Femur (tissue), 1 donor: Measurements from ENCODE around the gene DOCK7.
A peak's percentile ranks its signal among the peaks of the same experiment; 100 is the strongest.
"Not testable (repeated sequence)": the region's sequence is repeated elsewhere in the genome, so short reads cannot be mapped to it uniquely, and the experiment has no call there.

Source experiments
- DNase-seq: peaks from one replicate; pipeline ENCODE4 v3.0.0-alpha.2; 2017

The DOCK7 gene

DNA sequence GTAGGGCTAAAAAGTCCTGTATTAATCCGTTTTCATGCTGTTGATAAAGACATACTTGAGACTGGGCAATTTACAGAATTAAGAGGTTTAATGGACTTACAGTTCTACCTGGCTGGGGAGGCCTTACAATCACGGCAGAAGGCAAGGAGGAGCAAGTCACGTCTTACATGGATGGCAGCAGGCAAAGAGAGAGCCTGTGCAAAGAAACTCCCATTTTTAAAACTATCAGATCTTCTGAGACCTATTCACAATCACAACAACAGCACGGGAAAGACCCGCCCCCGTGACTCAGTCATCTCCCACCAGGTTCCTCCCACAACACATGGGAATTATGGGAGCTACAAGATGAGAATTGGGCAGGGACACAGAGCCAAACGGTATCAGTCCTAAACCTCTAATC is 6.3 kb upstream of the DOCK7 start:
- not testable (repeated sequence) for DNase-seq

GRCh38 chr1:62693123-62693522 is 4.9 kb upstream of the DOCK7 start:
- no peak for DNase-seq

DNA sequence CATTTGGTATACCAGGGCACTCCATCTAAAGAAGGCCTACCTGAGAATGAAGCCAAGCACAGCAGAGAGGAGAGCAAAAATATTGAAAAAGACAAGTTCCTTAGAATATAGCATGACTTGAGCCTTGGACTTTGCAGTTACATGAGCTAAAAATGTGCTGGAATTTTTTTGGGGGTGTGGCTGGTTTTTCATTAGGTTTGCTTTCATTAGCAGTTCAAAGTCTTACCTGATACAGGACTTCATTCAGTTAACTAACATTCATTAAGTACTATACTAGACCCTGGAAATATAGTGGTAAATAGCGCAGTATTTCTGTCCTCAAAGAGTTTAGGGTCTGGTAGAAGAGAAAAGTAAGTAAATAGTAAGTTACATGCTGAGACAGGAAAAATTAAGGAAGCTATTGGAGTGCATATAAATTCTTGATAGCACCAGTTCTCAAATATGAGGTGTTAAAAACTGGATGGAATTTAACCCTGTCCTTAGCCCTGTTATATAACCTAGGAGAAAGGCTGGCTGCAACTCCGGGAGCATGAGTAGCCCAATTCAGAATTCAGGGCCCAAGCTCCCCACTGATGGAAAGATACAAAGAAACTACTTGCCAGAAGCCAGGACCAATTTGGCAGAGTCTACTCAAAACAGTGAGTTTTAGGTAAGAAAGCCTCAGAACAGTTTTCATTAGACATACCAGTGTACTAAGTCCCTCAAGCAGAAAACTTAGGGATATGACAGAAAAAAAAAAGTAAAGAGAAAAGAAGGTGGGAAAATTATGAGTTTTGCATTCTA is 3.1 kb upstream of the DOCK7 start:
- DNase-seq, result no peak

- no peak for DNase-seq
Observed at GRCh38 chr1:62689524-62689923, 1.3 kb upstream of the DOCK7 start.

- DNase-seq, result no peak
Observed at GRCh38 chr1:62688687-62689085, 500 bp upstream of the DOCK7 start.

DNA sequence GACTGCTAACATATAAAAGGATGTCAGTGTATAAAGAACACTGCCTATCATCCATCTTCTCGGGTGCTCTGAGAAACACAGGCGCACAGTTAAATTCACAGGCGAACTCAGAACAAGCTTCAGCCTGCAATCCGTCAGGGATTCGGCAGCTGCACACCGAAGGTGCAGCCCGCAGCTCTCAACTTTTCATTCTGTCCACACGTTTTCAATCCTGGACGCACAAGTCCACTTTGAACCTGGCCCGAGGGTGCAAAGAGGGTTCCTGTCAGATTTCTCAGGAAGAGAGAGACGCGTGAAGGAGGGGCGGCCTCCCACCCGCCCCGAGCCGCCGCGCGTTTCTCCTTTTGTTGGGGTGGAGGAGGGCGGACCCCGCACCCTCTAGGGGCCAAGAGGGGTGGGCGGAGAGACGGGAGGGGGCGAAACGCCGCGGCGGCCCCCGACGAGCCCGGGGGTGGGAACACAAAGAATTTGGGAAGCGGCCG is 724 bp downstream of the DOCK7 start:
- DNase-seq, result peak; percentile 67

GRCh38 chr1:62686822-62687221 is 1.4 kb downstream of the DOCK7 start:
- DNase-seq, result no peak

- DNase-seq, result no peak
Observed at GRCh38 chr1:62685431-62685859, 2.7 kb downstream of the DOCK7 start.

DNA sequence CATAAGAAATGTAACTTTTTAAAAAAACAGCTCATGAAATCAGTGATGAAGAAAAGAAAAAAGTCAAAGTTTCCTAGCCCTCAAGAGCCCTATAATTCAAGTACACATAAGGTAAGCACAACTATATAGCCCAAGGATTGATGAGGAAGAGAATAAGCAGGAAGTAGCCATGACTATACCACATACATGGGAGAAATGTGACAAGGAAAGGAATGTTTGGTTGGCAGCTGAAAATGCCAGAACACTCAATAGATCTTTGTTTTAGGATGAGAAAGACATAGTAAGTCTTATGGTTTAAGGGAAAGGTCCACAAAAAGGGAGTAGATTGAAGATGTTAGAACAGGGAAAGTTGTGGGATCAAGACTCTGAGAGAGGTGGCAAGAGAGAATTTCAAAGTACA is 5.7 kb downstream of the DOCK7 start:
- no peak for DNase-seq

DNA sequence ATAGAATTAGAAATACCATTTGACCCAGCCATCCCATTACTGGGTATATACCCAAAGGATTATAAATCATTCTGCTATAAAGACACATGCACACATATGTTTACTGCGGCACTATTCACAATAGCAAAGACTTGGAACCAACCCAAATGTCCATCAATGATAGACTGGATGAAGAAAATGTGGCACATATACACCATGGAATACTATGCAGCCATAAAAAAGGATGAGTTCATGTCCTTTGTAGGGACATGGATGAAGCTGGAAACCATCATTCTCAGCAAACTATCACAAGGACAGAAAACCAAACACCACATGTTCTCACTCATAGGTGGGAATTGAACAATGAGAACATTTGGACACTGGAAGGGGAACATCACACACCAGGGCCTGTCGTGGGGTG is 7.2 kb downstream of the DOCK7 start:
- not testable (repeated sequence) for DNase-seq

- DNase-seq, result not testable (repeated sequence)
Observed at GRCh38 chr1:62677822-62678221, 10.4 kb downstream of the DOCK7 start.

- DNase-seq, result no peak
Observed at GRCh38 chr1:62676611-62677356, 11.4 kb downstream of the DOCK7 start.

GRCh38 chr1:62673629-62674028 is 14.6 kb downstream of the DOCK7 start:
- no peak for DNase-seq

DNA sequence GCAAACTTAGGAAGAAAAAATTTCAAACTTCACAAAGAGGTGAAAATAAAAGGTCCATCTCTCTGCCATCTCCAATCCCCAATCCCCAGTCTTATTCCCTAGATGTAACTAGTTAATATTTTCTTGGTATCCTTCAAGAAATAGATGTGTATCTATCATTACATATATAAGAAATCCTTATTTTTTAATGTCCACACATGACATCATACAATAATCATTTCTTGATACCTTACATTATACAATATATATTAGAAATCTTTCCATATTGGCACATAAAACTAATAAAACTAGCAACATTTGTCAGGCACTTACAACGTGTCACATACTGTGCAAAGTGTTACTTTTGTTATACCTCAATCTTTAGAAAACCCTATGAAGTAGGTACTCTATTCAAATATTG is 16.2 kb downstream of the DOCK7 start:
- no peak for DNase-seq

DNA sequence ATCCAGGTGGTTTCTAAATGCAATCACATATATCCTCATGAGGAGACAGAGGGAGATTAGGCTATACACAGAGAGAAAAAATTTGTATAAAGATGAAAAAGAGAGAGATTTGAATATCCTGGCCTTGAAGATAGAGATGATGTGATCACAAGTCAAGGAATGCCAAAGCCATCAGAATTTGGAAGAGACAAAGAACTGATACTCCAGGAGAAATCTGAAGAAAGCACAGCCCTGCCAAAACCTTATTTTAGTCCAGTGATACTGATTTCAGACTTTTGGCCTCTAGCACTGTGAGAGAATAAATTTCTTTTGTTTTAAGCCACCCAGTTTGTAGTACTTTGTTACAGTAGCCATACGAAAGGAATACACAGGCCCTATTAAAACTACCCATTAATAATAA is 33.4 kb downstream of the DOCK7 start:
- no peak for DNase-seq

DNA sequence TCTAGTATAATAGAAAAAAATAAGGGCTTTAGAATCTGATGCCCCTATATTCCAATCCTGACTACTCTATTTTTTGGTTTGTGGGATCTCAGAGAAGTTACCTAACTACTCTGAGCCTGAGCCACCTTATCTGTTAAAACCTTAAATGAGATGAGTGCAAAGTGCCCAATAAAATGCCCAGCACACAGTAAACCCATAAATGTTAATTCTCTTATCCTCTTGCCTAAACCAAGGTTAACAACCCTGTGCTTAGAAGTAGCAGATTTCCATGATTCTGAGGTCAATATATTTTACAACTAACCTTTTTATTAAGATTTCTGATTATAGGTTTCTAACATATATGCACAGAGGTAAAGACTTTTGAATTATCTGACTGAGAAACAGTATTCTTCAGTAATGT is 35.8 kb downstream of the DOCK7 start:
- no peak for DNase-seq

DNA sequence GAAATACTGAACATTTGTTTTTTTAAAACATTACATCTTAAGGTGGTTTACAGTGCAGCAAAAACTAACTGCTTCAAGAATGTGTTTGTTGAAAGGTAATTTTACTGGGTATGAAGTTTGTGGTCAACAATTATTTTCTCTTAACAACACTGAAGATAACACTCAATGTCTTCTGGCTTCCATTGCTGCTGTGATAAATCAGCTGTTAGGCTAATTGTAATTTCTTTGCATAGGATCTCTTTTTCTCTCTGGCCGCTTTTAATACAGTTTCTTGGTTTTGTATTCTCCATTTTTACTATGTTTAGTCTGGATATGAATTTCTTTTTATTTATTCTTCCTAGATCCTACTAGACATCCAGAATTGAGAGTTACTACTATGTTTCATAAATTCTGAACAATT is 44.9 kb downstream of the DOCK7 start:
- no peak for DNase-seq

DNA sequence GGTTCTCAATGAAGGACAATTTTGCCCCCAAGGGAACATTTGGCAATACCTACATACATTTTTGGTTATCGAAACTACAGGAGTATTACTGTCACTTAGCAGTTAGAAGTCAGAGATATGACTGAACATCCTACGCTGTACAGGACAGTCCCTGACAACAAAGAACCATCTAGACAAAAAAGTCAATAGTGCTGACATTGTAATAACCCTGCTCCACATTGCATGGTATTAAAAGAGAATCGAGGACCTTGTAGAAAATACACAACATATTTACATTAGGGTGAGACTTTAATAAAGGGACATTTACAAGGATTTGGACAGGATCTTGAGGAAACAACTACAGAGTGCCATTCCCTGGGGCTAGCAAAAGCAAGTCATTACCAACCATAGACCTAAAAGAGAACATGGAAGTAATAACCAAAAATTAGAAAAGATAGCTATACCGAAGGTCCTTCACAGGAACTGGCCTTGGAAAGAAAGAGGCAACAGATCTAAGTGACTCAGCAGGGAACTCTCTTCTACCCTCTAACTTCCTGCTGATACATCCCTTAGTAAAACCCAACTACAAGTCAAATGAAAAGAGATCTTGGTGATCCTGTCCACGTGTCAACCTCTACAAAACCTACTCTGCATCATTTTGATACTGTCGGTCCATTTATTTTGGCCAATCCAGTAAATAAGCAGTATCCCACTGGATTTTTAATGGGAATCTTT is 50.6 kb downstream of the DOCK7 start:
- DNase-seq, result no peak

DNA sequence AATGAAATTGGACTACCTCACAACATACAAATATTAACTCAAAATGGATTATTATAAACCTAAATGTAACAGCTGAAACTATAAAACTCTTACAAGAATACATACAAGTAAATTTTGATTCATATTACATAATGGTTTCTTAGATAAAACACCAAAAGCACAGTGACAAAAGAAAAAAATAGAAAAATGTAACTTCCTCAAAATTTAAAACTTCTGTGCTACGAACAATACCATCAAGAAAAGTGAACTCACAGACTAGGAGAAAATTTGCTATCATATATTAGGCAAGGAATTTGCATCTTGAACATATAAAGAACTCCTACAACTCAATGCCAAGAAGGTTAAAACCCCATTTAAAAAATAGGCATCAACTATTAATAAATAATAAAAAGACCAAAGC is 59.7 kb downstream of the DOCK7 start:
- no peak for DNase-seq

DNA sequence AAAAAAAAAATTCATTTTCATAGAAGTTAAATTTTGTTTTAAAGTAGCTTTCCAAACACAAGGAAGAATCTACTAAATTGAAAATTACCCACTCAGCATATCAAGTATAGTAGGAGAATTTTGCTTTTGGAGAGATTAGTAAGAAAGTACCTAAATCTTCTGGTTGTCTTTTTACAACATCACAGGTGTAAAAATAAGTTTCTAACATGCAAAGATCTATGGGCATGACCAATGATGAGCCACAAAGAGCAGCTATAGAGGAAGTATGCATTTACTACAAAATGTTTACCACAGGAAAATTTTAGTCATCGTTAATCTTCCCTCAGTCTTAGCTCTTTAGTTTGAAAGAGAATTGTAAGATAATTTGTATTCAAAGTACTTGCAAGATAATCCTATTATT is 62.8 kb downstream of the DOCK7 start:
- no peak for DNase-seq

DNA sequence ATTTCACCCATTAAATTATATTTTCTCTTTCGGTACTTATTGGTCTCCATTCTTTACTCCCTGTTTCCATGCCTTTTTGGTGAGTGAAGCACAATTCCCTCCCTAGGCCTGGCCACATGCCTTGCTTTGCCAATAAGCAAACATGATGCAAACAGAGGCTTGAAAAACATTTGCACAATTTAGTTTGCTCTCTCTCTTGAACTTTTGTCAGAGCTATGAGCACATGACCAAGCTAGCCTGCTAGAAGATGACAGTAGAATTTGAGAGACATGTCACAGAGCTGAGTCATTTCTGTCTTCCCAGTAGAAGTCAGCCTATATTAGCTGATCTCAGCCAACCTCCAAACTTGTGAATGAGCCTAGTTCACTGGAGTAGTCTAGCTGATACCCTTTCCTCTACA is 66.3 kb downstream of the DOCK7 start:
- DNase-seq, result no peak

- DNase-seq, result no peak
Observed at GRCh38 chr1:62613890-62614289, 74.3 kb downstream of the DOCK7 start.

GRCh38 chr1:62613325-62613727 is 74.9 kb downstream of the DOCK7 start:
- DNase-seq, result no peak

- DNase-seq, result no peak
Observed at GRCh38 chr1:62612770-62613169, 75.4 kb downstream of the DOCK7 start.
